ENCODE measurements around the gene SLC25A21.

Gene SLC25A21

DNA sequence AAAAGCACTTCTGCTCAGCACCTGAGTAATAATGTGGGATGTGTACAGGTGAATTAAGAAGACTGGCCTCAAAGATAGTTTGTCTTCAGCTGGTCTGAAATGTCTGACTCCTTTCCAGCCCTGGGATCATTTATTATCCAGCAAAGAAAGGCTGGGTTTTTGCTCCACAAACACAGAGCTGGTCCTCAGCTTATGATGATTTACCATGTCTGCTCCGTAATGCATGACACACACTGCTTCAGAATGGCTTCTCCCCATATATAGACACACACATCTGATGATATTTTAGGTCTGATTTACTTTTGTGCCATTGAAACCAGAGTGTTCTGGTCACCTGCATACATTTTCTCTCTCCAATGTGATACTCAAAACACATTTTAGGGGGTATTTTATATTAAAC is 225.0 kb downstream of the SLC25A21 start:
- no peak overlapping the region for H3K27ac ChIP-seq (ENCODE audit: low read depth, low read length)
- TF ChIP-seq, protein P1, sequence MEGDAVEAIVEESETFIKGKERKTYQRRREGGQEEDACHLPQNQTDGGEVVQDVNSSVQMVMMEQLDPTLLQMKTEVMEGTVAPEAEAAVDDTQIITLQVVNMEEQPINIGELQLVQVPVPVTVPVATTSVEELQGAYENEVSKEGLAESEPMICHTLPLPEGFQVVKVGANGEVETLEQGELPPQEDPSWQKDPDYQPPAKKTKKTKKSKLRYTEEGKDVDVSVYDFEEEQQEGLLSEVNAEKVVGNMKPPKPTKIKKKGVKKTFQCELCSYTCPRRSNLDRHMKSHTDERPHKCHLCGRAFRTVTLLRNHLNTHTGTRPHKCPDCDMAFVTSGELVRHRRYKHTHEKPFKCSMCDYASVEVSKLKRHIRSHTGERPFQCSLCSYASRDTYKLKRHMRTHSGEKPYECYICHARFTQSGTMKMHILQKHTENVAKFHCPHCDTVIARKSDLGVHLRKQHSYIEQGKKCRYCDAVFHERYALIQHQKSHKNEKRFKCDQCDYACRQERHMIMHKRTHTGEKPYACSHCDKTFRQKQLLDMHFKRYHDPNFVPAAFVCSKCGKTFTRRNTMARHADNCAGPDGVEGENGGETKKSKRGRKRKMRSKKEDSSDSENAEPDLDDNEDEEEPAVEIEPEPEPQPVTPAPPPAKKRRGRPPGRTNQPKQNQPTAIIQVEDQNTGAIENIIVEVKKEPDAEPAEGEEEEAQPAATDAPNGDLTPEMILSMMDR (IDR thresholded peaks at IDR 0.05; ENCODE audit: low read depth, low read length, poor library complexity, severe bottlenecking), result no peak
- no peaks in the 10 kb centered on the region for H3K4me1 ChIP-seq (ENCODE audit: control insufficient read depth, low read length)
- H3K9me3 ChIP-seq (ENCODE audit: control insufficient read depth, insufficient read depth, low read length), result no peaks in the 10 kb centered on the region
- no peaks in the 10 kb centered on the region for H4K20me1 ChIP-seq (ENCODE audit: control insufficient read depth, insufficient read depth, low read depth, low read length)
- no peaks in the 10 kb centered on the region for H3K79me2 ChIP-seq (ENCODE audit: control insufficient read depth, low read length)
- no peak overlapping the region for H3K4me3 ChIP-seq (ENCODE audit: low read length)
- no peaks in the 10 kb centered on the region for H3F3A ChIP-seq (ENCODE audit: control insufficient read depth, insufficient read depth)
- no peak overlapping the region for H3K4me2 ChIP-seq (ENCODE audit: low read length)
- H3K27me3 ChIP-seq (ENCODE audit: control insufficient read depth, low read length), result no peaks in the 10 kb centered on the region
- no peaks in the 10 kb centered on the region for H3K36me3 ChIP-seq (ENCODE audit: control insufficient read depth, low read length)
- H3K9me2 ChIP-seq (replicated peaks; ENCODE audit: control insufficient read depth, low read length), result no peaks in the 10 kb centered on the region

DNA sequence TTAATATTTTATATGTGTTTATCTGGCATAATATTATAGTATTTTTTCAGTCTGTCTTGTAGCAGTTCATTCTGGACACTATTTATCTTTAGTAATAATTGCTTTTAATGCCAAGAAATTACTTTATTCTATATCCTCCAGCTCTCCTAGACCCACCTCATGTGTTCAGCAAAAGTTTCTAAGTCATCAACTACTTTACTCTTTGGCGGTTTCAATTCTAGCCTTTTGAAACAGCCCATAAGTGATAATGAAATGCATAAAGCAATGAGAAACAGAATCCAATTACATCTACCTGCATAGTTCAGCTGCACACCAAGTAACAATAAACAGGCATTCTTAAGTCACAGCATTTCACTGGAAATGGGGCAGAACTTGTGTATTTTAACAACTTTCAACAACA is 225.5 kb downstream of the SLC25A21 start:
- no peak for TF ChIP-seq EZH2phosphoT487 (IDR thresholded peaks at IDR 0.05; ENCODE audit: borderline replicate concordance, low read length)
- TF ChIP-seq, protein P1 (IDR thresholded peaks at IDR 0.05; ENCODE audit: low read depth, low read length, poor library complexity, severe bottlenecking), result no peak
- Histone ChIP-seq H3K27me3 (ENCODE audit: control insufficient read depth, low read length) (no peaks in the 10 kb centered on the region), H3K36me3 (ENCODE audit: control insufficient read depth, low read length) (no peaks in the 10 kb centered on the region), H3K9me3 (ENCODE audit: control insufficient read depth, insufficient read depth, low read length) (no peaks in the 10 kb centered on the region), H3K4me2 (ENCODE audit: low read length) (no peak overlapping the region), H3F3A (ENCODE audit: control insufficient read depth, insufficient read depth) (no peaks in the 10 kb centered on the region), H3K27ac (ENCODE audit: low read depth, low read length) (no peak overlapping the region), H3K79me2 (ENCODE audit: control insufficient read depth, low read length) (no peaks in the 10 kb centered on the region), H4K20me1 (ENCODE audit: control insufficient read depth, insufficient read depth, low read depth, low read length) (no peaks in the 10 kb centered on the region), H3K4me3 (ENCODE audit: low read length) (no peak overlapping the region), H3K4me1 (ENCODE audit: control insufficient read depth, low read length) (no peaks in the 10 kb centered on the region), H3K9me2 (replicated peaks; ENCODE audit: control insufficient read depth, low read length) (no peaks in the 10 kb centered on the region)

DNA sequence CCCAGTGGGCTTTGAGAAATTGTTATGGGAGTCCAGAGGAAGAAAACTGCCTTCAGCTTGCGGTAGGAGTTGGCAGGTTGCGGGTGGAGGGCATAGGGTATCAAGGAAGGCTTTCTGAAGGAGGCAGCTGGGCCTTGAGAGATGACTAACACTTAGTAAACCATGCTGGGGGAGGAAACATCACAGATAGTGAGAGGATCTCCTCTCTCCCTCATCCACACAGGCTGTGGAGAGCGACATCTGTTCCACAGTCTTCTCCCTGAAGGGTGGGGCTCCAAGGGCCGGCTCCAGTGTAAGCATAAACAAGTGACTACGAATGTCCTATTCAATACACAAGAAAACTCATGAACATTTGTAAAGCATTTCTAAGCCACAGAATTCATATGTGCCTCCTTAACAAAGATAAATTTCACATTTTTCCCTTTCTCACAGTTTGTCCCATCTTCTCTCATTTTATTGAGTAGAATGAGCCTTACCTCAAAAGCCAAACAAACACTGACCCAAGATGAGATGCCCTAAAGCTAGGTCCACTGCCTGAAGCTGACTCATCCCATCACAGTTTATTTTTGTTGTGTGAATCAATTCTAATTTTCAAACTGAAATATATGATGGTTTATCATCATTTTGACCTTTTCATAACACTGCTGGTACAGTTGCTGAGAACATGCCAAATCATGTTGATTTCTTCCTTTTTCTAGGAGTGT is 227.9 kb downstream of the SLC25A21 start:
- H3K36me3 ChIP-seq (ENCODE audit: control insufficient read depth, low read length), result no peaks in the 10 kb centered on the region
- no peaks in the 10 kb centered on the region for H3K79me2 ChIP-seq (ENCODE audit: control insufficient read depth, low read length)
- H3K9me3 ChIP-seq (ENCODE audit: control insufficient read depth, insufficient read depth, low read length), result no peaks in the 10 kb centered on the region
- H3K4me2 ChIP-seq (ENCODE audit: low read length), result no peak overlapping the region
- no peak for TF ChIP-seq EZH2phosphoT487 (IDR thresholded peaks at IDR 0.05; ENCODE audit: borderline replicate concordance, low read length)
- TF ChIP-seq, protein P1 (IDR thresholded peaks at IDR 0.05; ENCODE audit: low read depth, low read length, poor library complexity, severe bottlenecking), result no peak
- H4K20me1 ChIP-seq (ENCODE audit: control insufficient read depth, insufficient read depth, low read depth, low read length), result no peaks in the 10 kb centered on the region
- H3K4me3 ChIP-seq (ENCODE audit: low read length), result no peak overlapping the region
- H3K4me1 ChIP-seq (ENCODE audit: control insufficient read depth, low read length), result no peaks in the 10 kb centered on the region
- no peaks in the 10 kb centered on the region for H3K9me2 ChIP-seq (replicated peaks; ENCODE audit: control insufficient read depth, low read length)
- no peaks in the 10 kb centered on the region for H3K27me3 ChIP-seq (ENCODE audit: control insufficient read depth, low read length)
- H3K27ac ChIP-seq (ENCODE audit: low read depth, low read length), result no peak overlapping the region
- no peaks in the 10 kb centered on the region for H3F3A ChIP-seq (ENCODE audit: control insufficient read depth, insufficient read depth)

All from DOHH2 (cell line).